Tibial nerve (tissue), 4 donors: ENCODE measurements around the gene INPP4A. TPM values are rescaled to one million over a fixed set of nuclear protein-coding genes. Genes with fewer than 3 reads are reported as not detected.

Source experiments
- DNase-seq, 2 donors: peaks; one replicate each; pipeline ENCODE4 v3.0.0-alpha.2; 2019; ENCODE audit warnings: low spot score in 2 of 2
- H3K27ac ChIP-seq, 4 donors: fragments of 200-600 bp; sonication (generic) in 3 of 4; one replicate each; pipeline ENCODE4 v1.5.1; 2017 to 2019; ENCODE audit warnings: mild to moderate bottlenecking in 1 of 4
- H3K27me3 ChIP-seq, 2 donors: fragments of 200-600 bp; sonication (generic) in 1 of 2; one replicate each; pipeline versions ENCODE4 v1.5.1 to v1.6.0; 2017 to 2019
- H3K36me3 ChIP-seq, 3 donors: fragments of 200-600 bp; sonication (generic); one replicate each; pipeline ENCODE4 v1.5.1; 2018 to 2019
- H3K4me1 ChIP-seq, 4 donors: fragments of 200-600 bp; sonication (generic) in 3 of 4; one replicate each; pipeline ENCODE4 v1.5.1; 2017 to 2019
- H3K4me3 ChIP-seq, 4 donors: fragments of 200-600 bp; sonication (generic) in 3 of 4; one replicate each; pipeline ENCODE4 v1.5.1; 2017 to 2019; ENCODE audit warnings: mild to moderate bottlenecking in 1 of 4, moderate library complexity in 1 of 4
- H3K9me3 ChIP-seq, 4 donors: fragments of 200-600 bp; sonication (generic) in 3 of 4; one replicate each; pipeline ENCODE4 v1.5.1; 2017 to 2019
- EP300 ChIP-seq, 2 donors: sonication (generic); formaldehyde crosslinking; IDR thresholded peaks; one replicate each; pipeline ENCODE4 v1.6.1; 2017; ENCODE audit warnings: antibody characterized with exemption in 2 of 2, mild to moderate bottlenecking in 1 of 2
- POLR2A ChIP-seq, 2 donors: fragments of 450-650 bp; IDR thresholded peaks; one replicate each; pipeline ENCODE4 v1.6.1; 2017; ENCODE audit warnings: antibody characterized with exemption in 2 of 2, mild to moderate bottlenecking in 2 of 2, moderate library complexity in 2 of 2
- WGBS, 2 donors: methylation state at CpG; one replicate each; pipeline ENCODE4 v1.1.5; 2018; 5-methylcytosine and 5-hydroxymethylcytosine counted together
- total RNA-seq, 4 donors: library from RNA; depleted of rRNA; stranded (reverse); fragments of >200 nt; gene quantifications; one replicate each; pipeline ENCODE4 v1.1.0, GENCODE V29; 2016
- TF ChIP-seq, protein P1 (sequence below), 5 experiments: fragments of 200-600 bp in 3 of 5; fragments of 450-650 bp in 2 of 5; sonication (generic) in 3 of 5; IDR thresholded peaks; one replicate each; pipeline ENCODE4 v1.5.1; 2016 to 2019; ENCODE audit warnings: antibody characterized with exemption in 5 of 5, mild to moderate bottlenecking in 3 of 5, moderate library complexity in 2 of 5

The INPP4A gene
- total RNA-seq, 4 donors from 2014 or later: 23.7 to 45.0 (median 30.9) TPM

GRCh38 chr2:98522854-98523253 is 78.2 kb downstream of the INPP4A start:
- WGBS, 2 donors: 85 to 90% methylated on average over 2 of the region's 2 CpGs
- peak in 1 of 2 donors; percentile 43 for TF ChIP-seq EP300 (IDR thresholded peaks at IDR 0.05)
- no peak for TF ChIP-seq POLR2A (IDR thresholded peaks at IDR 0.05)

DNA sequence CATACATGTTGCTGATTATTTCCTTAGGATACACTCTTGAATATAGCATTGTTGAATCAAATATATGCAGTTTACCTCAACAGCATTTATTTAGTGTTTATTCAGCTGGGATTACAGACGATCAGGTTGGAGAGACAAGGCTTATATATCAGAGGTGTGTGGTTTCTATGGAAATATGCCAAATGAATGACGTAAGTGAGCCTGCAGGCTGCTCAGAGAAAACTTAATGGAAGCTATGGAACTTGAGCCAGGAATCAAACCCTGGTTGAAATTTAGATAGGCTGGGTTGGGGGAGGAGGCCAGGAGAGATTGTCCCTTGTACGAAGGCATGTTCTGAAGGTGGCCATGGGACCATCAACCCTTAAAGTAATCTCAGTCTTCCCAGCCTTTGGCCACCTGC is 79.5 kb downstream of the INPP4A start:
- H3K27ac ChIP-seq: no peak overlapping the region
- DNase-seq: no peak
- H3K4me1 ChIP-seq: no peaks in the 10 kb centered on the region
- no peaks in the 10 kb centered on the region for H3K9me3 ChIP-seq
- no peak overlapping the region for H3K4me3 ChIP-seq
- H3K36me3 ChIP-seq: peaks cover 0 to 31% (median 0%) of the 10 kb centered on the region in 3 donors
- no peaks in the 10 kb centered on the region for H3K27me3 ChIP-seq
- TF ChIP-seq EP300 (IDR thresholded peaks at IDR 0.05): no peak
- TF ChIP-seq POLR2A (IDR thresholded peaks at IDR 0.05): no peak
- TF ChIP-seq, protein P1, sequence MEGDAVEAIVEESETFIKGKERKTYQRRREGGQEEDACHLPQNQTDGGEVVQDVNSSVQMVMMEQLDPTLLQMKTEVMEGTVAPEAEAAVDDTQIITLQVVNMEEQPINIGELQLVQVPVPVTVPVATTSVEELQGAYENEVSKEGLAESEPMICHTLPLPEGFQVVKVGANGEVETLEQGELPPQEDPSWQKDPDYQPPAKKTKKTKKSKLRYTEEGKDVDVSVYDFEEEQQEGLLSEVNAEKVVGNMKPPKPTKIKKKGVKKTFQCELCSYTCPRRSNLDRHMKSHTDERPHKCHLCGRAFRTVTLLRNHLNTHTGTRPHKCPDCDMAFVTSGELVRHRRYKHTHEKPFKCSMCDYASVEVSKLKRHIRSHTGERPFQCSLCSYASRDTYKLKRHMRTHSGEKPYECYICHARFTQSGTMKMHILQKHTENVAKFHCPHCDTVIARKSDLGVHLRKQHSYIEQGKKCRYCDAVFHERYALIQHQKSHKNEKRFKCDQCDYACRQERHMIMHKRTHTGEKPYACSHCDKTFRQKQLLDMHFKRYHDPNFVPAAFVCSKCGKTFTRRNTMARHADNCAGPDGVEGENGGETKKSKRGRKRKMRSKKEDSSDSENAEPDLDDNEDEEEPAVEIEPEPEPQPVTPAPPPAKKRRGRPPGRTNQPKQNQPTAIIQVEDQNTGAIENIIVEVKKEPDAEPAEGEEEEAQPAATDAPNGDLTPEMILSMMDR (IDR thresholded peaks at IDR 0.05): no peak
- 76 to 81% methylated on average over 3 of the region's 3 CpGs for WGBS, 2 donors

More at GRCh38 chr2:98522854-98523253, 78.2 kb downstream of the INPP4A start:
- no peak for DNase-seq
- H3K9me3 ChIP-seq: no peaks in the 10 kb centered on the region
- H3K27ac ChIP-seq: no peak overlapping the region
- H3K4me1 ChIP-seq: no peaks in the 10 kb centered on the region
- peaks cover 0 to 32% (median 0%) of the 10 kb centered on the region in 3 donors for H3K36me3 ChIP-seq
- no peaks in the 10 kb centered on the region for H3K27me3 ChIP-seq
- no peak overlapping the region for H3K4me3 ChIP-seq

GRCh38 chr2:98528349-98528748 is 83.7 kb downstream of the INPP4A start:
- Histone ChIP-seq H3K9me3 (no peaks in the 10 kb centered on the region), H3K36me3 (peaks cover 0 to 5% (median 0%) of the 10 kb centered on the region in 3 donors), H3K4me1 (no peaks in the 10 kb centered on the region), H3K27ac (no peak overlapping the region), H3K4me3 (no peak overlapping the region), H3K27me3 (no peaks in the 10 kb centered on the region)
- no peak for TF ChIP-seq POLR2A (IDR thresholded peaks at IDR 0.05)
- TF ChIP-seq EP300 (IDR thresholded peaks at IDR 0.05): no peak
- TF ChIP-seq, protein P1 (IDR thresholded peaks at IDR 0.05): no peak
- DNase-seq: no peak

- 87 to 100% methylated on average over 1 of the region's 1 CpG for WGBS, 2 donors
- Histone ChIP-seq H3K4me3 (no peak overlapping the region), H3K4me1 (no peaks in the 10 kb centered on the region), H3K27me3 (no peaks in the 10 kb centered on the region), H3K27ac (no peak overlapping the region), H3K36me3 (peaks cover 0 to 5% (median 0%) of the 10 kb centered on the region in 3 donors), H3K9me3 (no peaks in the 10 kb centered on the region)
- no peak for DNase-seq
- TF ChIP-seq EP300 (IDR thresholded peaks at IDR 0.05): no peak
- TF ChIP-seq, protein P1 (IDR thresholded peaks at IDR 0.05): no peak
- TF ChIP-seq POLR2A (IDR thresholded peaks at IDR 0.05): no peak
Observed at GRCh38 chr2:98530114-98530513, 85.5 kb downstream of the INPP4A start.

GRCh38 chr2:98532756-98533155 is 88.1 kb downstream of the INPP4A start:
- TF ChIP-seq, protein P1 (IDR thresholded peaks at IDR 0.05): no peak
- TF ChIP-seq POLR2A (IDR thresholded peaks at IDR 0.05): no peak
- no peak for TF ChIP-seq EP300 (IDR thresholded peaks at IDR 0.05)
- 89 to 91% methylated on average over 6 of the region's 6 CpGs for WGBS, 2 donors
- Histone ChIP-seq H3K36me3 (peaks cover 0 to 23% (median 0%) of the 10 kb centered on the region in 3 donors), H3K4me1 (no peaks in the 10 kb centered on the region), H3K27ac (no peak overlapping the region), H3K4me3 (no peak overlapping the region), H3K27me3 (no peaks in the 10 kb centered on the region), H3K9me3 (no peaks in the 10 kb centered on the region)
- DNase-seq: no peak

DNA sequence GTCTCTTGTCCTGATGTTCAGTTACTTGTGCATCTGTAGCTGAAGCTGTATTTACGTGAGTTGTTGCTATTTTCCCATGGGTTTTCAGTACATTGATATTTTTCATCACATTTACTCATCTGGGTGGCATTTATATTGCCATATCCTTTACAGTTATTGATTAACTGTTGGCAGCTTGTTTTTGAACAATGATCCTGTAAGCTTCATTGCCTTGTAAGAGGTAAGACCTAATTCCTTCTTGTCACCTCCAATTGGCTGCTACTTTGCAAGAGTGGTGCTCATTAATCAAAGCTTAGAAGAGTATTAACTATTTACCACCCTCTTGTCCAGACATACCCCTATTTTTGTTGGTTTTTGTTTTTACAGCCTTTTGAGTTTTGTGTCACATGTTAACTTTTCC is 88.9 kb downstream of the INPP4A start:
- H3K36me3 ChIP-seq: peaks cover 0 to 31% (median 0%) of the 10 kb centered on the region in 3 donors
- H3K4me3 ChIP-seq: no peak overlapping the region
- H3K9me3 ChIP-seq: no peaks in the 10 kb centered on the region
- no peak for DNase-seq
- TF ChIP-seq EP300 (IDR thresholded peaks at IDR 0.05) (no peak), POLR2A (IDR thresholded peaks at IDR 0.05) (no peak)
- TF ChIP-seq, protein P1 (IDR thresholded peaks at IDR 0.05): no peak
- 97 to 100% methylated on average over 1 of the region's 1 CpG for WGBS, 2 donors
- no peaks in the 10 kb centered on the region for H3K4me1 ChIP-seq
- no peak overlapping the region for H3K27ac ChIP-seq
- no peaks in the 10 kb centered on the region for H3K27me3 ChIP-seq
